HG03565 (cell line): ENCODE measurements around the gene DLG2.
"Not testable (repeated sequence)": the region's sequence is repeated elsewhere in the genome, so short reads cannot be mapped to it uniquely, and the experiment has no call there.

Experiments used
- ATAC-seq: cut with Tn5 transposase; IDR thresholded peaks from one replicate; pipeline ENCODE4 v1.9.1; 2021; ENCODE audit warnings: mild to moderate bottlenecking, moderate library complexity; ENCODE audit not compliant: unreplicated experiment

DLG2 gene

GRCh38 chr11:85349539-85349938, 277.6 kb downstream of the DLG2 start:
- not testable (repeated sequence) for ATAC-seq

GRCh38 chr11:85348945-85349344, 278.2 kb downstream of the DLG2 start:
- no peak for ATAC-seq

- ATAC-seq: no peak
These were observed 279.9 kb downstream of the DLG2 start for GRCh38 chr11:85347291-85347690.

GRCh38 chr11:85346484-85346883, 280.7 kb downstream of the DLG2 start:
- ATAC-seq: no peak

- ATAC-seq: not testable (repeated sequence)
These were observed 286.3 kb downstream of the DLG2 start for GRCh38 chr11:85340846-85341245.

GRCh38 chr11:85318573-85318972, 308.6 kb downstream of the DLG2 start:
- no peak for ATAC-seq

- peak; percentile 99 for ATAC-seq
These were observed 310.2 kb downstream of the DLG2 start for GRCh38 chr11:85316967-85317366.

GRCh38 chr11:85313741-85314140, 313.4 kb downstream of the DLG2 start:
- no peak for ATAC-seq

GRCh38 chr11:85310479-85310878, 316.7 kb downstream of the DLG2 start:
- no peak for ATAC-seq

- no peak for ATAC-seq
These were observed 319.8 kb downstream of the DLG2 start for GRCh38 chr11:85307366-85307765.

GRCh38 chr11:85301895-85302678, 325.1 kb downstream of the DLG2 start:
- no peak for ATAC-seq

GRCh38 chr11:85299258-85299942, 327.7 kb downstream of the DLG2 start:
- no peak for ATAC-seq

- ATAC-seq: no peak
These were observed 331.4 kb downstream of the DLG2 start for GRCh38 chr11:85295694-85296271.

GRCh38 chr11:85281550-85281949, 345.6 kb downstream of the DLG2 start:
- ATAC-seq: no peak

- no peak for ATAC-seq
These were observed 347.9 kb downstream of the DLG2 start for GRCh38 chr11:85279267-85279666.

GRCh38 chr11:85277693-85278092, 349.5 kb downstream of the DLG2 start:
- no peak for ATAC-seq

- ATAC-seq: no peak
These were observed 350.8 kb downstream of the DLG2 start for GRCh38 chr11:85276332-85276731.

GRCh38 chr11:85270315-85270714, 356.8 kb downstream of the DLG2 start:
- not testable (repeated sequence) for ATAC-seq

- no peak for ATAC-seq
These were observed 358.0 kb downstream of the DLG2 start for GRCh38 chr11:85269109-85269508.

GRCh38 chr11:85266646-85267045, 360.5 kb downstream of the DLG2 start:
- ATAC-seq: no peak

- ATAC-seq: no peak
These were observed 363.8 kb downstream of the DLG2 start for GRCh38 chr11:85263328-85263727.

GRCh38 chr11:85257837-85258236, 369.3 kb downstream of the DLG2 start:
- ATAC-seq: no peak
